HG03460 (cell line): ENCODE results near the gene NUB1.

Experiments used
- ATAC-seq: cut with Tn5 transposase; IDR thresholded peaks from one replicate; pipeline ENCODE4 v1.9.1; 2021; ENCODE audit not compliant: unreplicated experiment

Gene NUB1

GRCh38 chr7:151342102-151342646 lies 562 bp downstream of the NUB1 start:
- peak; percentile 53 for ATAC-seq

- no peak for ATAC-seq
Measured at GRCh38 chr7:151342811-151343210, 1.2 kb downstream of the NUB1 start.

GRCh38 chr7:151343516-151343915 lies 1.9 kb downstream of the NUB1 start:
- ATAC-seq = no peak

- no peak for ATAC-seq
Measured at GRCh38 chr7:151345576-151346469, 4.2 kb downstream of the NUB1 start.

- no peak for ATAC-seq
Measured at GRCh38 chr7:151346470-151346769, 4.8 kb downstream of the NUB1 start.

- no peak for ATAC-seq
Measured at GRCh38 chr7:151347200-151347599, 5.6 kb downstream of the NUB1 start.

- no peak for ATAC-seq
Measured at GRCh38 chr7:151348970-151349369, 7.4 kb downstream of the NUB1 start.

- ATAC-seq = peak; percentile 46
Measured at GRCh38 chr7:151349507-151349853, 7.9 kb downstream of the NUB1 start.

GRCh38 chr7:151351027-151351426 lies 9.4 kb downstream of the NUB1 start:
- no peak for ATAC-seq

GRCh38 chr7:151351967-151352366 lies 10.4 kb downstream of the NUB1 start:
- ATAC-seq = peak; percentile 33

GRCh38 chr7:151352512-151352911 lies 10.9 kb downstream of the NUB1 start:
- no peak for ATAC-seq

GRCh38 chr7:151361193-151361959 lies 19.8 kb downstream of the NUB1 start:
- no peak for ATAC-seq

GRCh38 chr7:151363182-151363581 lies 21.6 kb downstream of the NUB1 start:
- no peak for ATAC-seq

- no peak for ATAC-seq
Measured at GRCh38 chr7:151366166-151366879, 24.7 kb downstream of the NUB1 start.

- ATAC-seq = no peak
Measured at GRCh38 chr7:151366880-151367222, 25.2 kb downstream of the NUB1 start.

- no peak for ATAC-seq
Measured at GRCh38 chr7:151367284-151367683, 25.7 kb downstream of the NUB1 start.

- peak; percentile 96 for ATAC-seq
Measured at GRCh38 chr7:151368136-151368571, 26.5 kb downstream of the NUB1 start.

GRCh38 chr7:151371266-151371665 lies 29.7 kb downstream of the NUB1 start:
- no peak for ATAC-seq

GRCh38 chr7:151372612-151373265 lies 31.1 kb downstream of the NUB1 start:
- ATAC-seq = no peak

GRCh38 chr7:151373599-151373998 lies 32.0 kb downstream of the NUB1 start:
- ATAC-seq = no peak

GRCh38 chr7:151374139-151374538 lies 32.5 kb downstream of the NUB1 start:
- no peak for ATAC-seq
